OCI-LY7 (cell line): ENCODE results near the gene BTBD7. TPM values are rescaled to one million over a fixed set of nuclear protein-coding genes. Genes with fewer than 3 reads are reported as not detected.

Experiments
- BruUV-seq: library from RNA; stranded (reverse); fragments of 400-500 nt; replicated peaks from 2 replicates; lab custom pipeline; 2021; lab: Mats Ljungman, UMichigan
- CTCF ChIA-PET: fragments of 300-600 bp; sonication (Branson Sonifier 250); formaldehyde crosslinking; loops from one replicate; lab custom pipeline; 2022; ENCODE audit warnings: antibody characterized with exemption; ENCODE audit not compliant: unreplicated experiment; lab: Charles Lee
- POLR2A ChIA-PET: fragments of 300-600 bp; sonication (Branson Sonifier 250); formaldehyde crosslinking; loops from one replicate; lab custom pipeline; 2022; ENCODE audit warnings: antibody characterized with exemption; lab: Charles Lee
- DNase-seq: peaks from one replicate; pipeline ENCODE4 v3.0.0-alpha.2; 2015; ENCODE audit warnings: low spot score
- H2AFZ ChIP-seq: fragments of 200-600 bp; sonication (generic), shearing (Covaris generic); 2 replicates; pipeline ENCODE4 v1.6.1; 2014; ENCODE audit warnings: mild to moderate bottlenecking, antibody characterized with exemption, low read length, moderate library complexity
- H3K27ac ChIP-seq: fragments of 200-600 bp; sonication (generic); 2 replicates; pipeline ENCODE4 v1.5.1; 2014; ENCODE audit warnings: mixed run types, low read depth, mild to moderate bottlenecking, moderate library complexity, low read length, inconsistent platforms; ENCODE audit not compliant: poor library complexity, severe bottlenecking
- H3K36me3 ChIP-seq: fragments of 200-600 bp; sonication (generic); 2 replicates; pipeline ENCODE4 v1.6.1; 2014; ENCODE audit warnings: mild to moderate bottlenecking, antibody characterized with exemption, low read length, moderate library complexity, mixed read lengths; ENCODE audit not compliant: insufficient read depth
- H3K4me1 ChIP-seq: fragments of 200-600 bp; sonication (generic); 2 replicates; pipeline ENCODE4 v1.5.1; 2014; ENCODE audit warnings: mild to moderate bottlenecking, low read length; ENCODE audit not compliant: insufficient read depth, poor library complexity, severe bottlenecking
- H3K4me2 ChIP-seq: fragments of 200-600 bp; sonication (generic); 2 replicates; pipeline ENCODE4 v1.6.1; 2014; ENCODE audit warnings: mild to moderate bottlenecking, low read length
- H3K4me3 ChIP-seq: fragments of 200-600 bp; sonication (generic); 2 replicates; pipeline ENCODE4 v1.5.1; 2014; ENCODE audit warnings: mild to moderate bottlenecking, low read depth, low read length; ENCODE audit not compliant: poor library complexity, severe bottlenecking
- H3K79me2 ChIP-seq: fragments of 200-600 bp; sonication (generic); 2 replicates; pipeline ENCODE4 v1.6.1; 2016; ENCODE audit warnings: low read depth, mild to moderate bottlenecking, low read length, moderate library complexity, mixed read lengths; ENCODE audit not compliant: insufficient read depth
- H3K9me2 ChIP-seq: fragments of 200-600 bp; sonication (generic); 2 replicates; pipeline ENCODE4 v1.6.1; 2016; ENCODE audit warnings: mild to moderate bottlenecking, low read length, mixed read lengths; ENCODE audit not compliant: insufficient read depth
- H3K9me3 ChIP-seq: fragments of 200-600 bp; sonication (generic); 2 replicates; pipeline ENCODE4 v1.6.1; 2014; ENCODE audit warnings: mild to moderate bottlenecking, mixed run types, low read length, mixed read lengths
- H4K20me1 ChIP-seq: fragments of 200-600 bp; sonication (generic); 2 replicates; pipeline ENCODE4 v1.6.1; 2014; ENCODE audit warnings: mild to moderate bottlenecking, antibody characterized with exemption, low read length, moderate library complexity, mixed read lengths; ENCODE audit not compliant: insufficient read depth
- CTCF ChIP-seq: fragments of 200-600 bp; sonication (generic); conservative IDR thresholded peaks from 2 replicates; pipeline ENCODE4 v1.5.1; 2014; ENCODE audit warnings: mild to moderate bottlenecking, antibody characterized with exemption, low read length, moderate library complexity, mixed read lengths
- EZH2phosphoT487 ChIP-seq: fragments of 200-600 bp; sonication (generic); IDR thresholded peaks from 2 replicates; pipeline ENCODE4 v1.6.1; 2018; ENCODE audit warnings: low read depth, borderline replicate concordance, mild to moderate bottlenecking, mixed run types, antibody characterized with exemption, low read length, moderate library complexity, mixed read lengths
- intact Hi-C: fragments of 100-400 bp; cut with micrococcal nuclease; formaldehyde crosslinking; loops from one replicate; pipeline ENCODE4 v1.10.0; 2022; ENCODE audit not compliant: unreplicated experiment
- total RNA-seq, 2 experiments: library from RNA; depleted of rRNA in 1 of 2; stranded (reverse); fragments of >200 nt in 1 of 2; shearing (Covaris generic) in 1 of 2; gene quantifications; 2 replicates each; pipeline ENCODE4 v1.2.3, GENCODE V29; 2014 to 2022

BTBD7 gene
- total RNA-seq, 2 experiments from 2014 or later, result 9.7 to 19.6 TPM

GRCh38 chr14:93207468-93208308 is 125.1 kb downstream of the BTBD7 start:
- Histone ChIP-seq H3K27ac (peak overlapping the region; percentile 66), H4K20me1 (peaks cover 25% of the 10 kb centered on the region), H3K9me2 (no peaks in the 10 kb centered on the region), H2AFZ (peak overlapping the region; percentile 54), H3K36me3 (peaks cover 51% of the 10 kb centered on the region), H3K4me2 (peak overlapping the region; percentile 90), H3K9me3 (no peaks in the 10 kb centered on the region), H3K79me2 (peaks cover 84% of the 10 kb centered on the region), H3K4me3 (peak overlapping the region; percentile 84), H3K4me1 (peaks cover 73% of the 10 kb centered on the region)
- ChIA-PET CTCF (interaction anchor here (0.6 to 1.7 kb wide), 3 partner anchors 22 to 556 kb away, joined by 3 to 5 read pairs (median 3); no protein-coding TSS in a partner anchor), POLR2A (interaction anchor here (0.7 to 3.6 kb wide), 6 partner anchors 10 to 29 kb away, joined by 3 to 17 read pairs (median 8); partner anchors contain the start of genes LYSET and MOAP1)
- intact Hi-C loops, result loop anchor here (1.0 to 10.0 kb wide), 4 partner anchors 22 to 757 kb away; partner anchors contain the start of genes BTBD7, ITPK1 and LYSET
- DNase-seq, result peak; percentile 56
- BruUV-seq, result no TSS peak
- TF ChIP-seq CTCF, result peak; percentile 66
- no peak for TF ChIP-seq EZH2phosphoT487

GRCh38 chr14:93206793-93207467 is 125.9 kb downstream of the BTBD7 start, which contains the start of the genes GON7 and UBR7:
Gene GON7 (minus strand): TSS chr14:93207065. CDS start chr14:93207037, 28 bp downstream.
Gene UBR7 (plus strand): TSS chr14:93207256. CDS start chr14:93207292, 36 bp downstream.
- peak within 1 kb of the TSS; percentile 84 for H3K4me3 ChIP-seq
- no TSS peak for BruUV-seq

More at GRCh38 chr14:93206793-93207467, 125.9 kb downstream of the BTBD7 start, which contains the start of the genes GON7 and UBR7:
- Histone ChIP-seq H3K4me1 (peaks cover 66% of the 10 kb centered on the region), H4K20me1 (peaks cover 25% of the 10 kb centered on the region), H3K9me3 (no peaks in the 10 kb centered on the region), H3K27ac (peak within 1 kb of the TSS; percentile 66), H3K9me2 (no peaks in the 10 kb centered on the region), H2AFZ (peak within 1 kb of the TSS; percentile 54), H3K79me2 (peaks cover 87% of the 10 kb centered on the region), H3K4me2 (peak within 1 kb of the TSS; percentile 90), H3K36me3 (peaks cover 47% of the 10 kb centered on the region)
- CTCF ChIA-PET, result interaction anchor here (0.6 to 1.7 kb wide), 4 partner anchors 22 to 557 kb away, joined by 3 to 5 read pairs (median 3); no protein-coding TSS in a partner anchor
- intact Hi-C loops, result loop anchor here (1.0 to 10.0 kb wide), 4 partner anchors 22 to 758 kb away; partner anchors contain the start of genes BTBD7, ITPK1 and LYSET
- peak; percentile 94 for DNase-seq
- POLR2A ChIA-PET, result interaction anchor here (0.7 to 3.6 kb wide), 6 partner anchors 11 to 28 kb away, joined by 3 to 17 read pairs (median 8); partner anchors contain the start of genes LYSET and MOAP1
- no peak for TF ChIP-seq CTCF
- TF ChIP-seq EZH2phosphoT487, result no peak
